HL-60 (cell line): Measurements from ENCODE around the gene FKBP11.

Experiments
- CTCF ChIP-seq: IDR thresholded peaks from one replicate; pipeline ENCODE4 v1.5.1; 2011; ENCODE audit warnings: low read length, control low read depth, inconsistent platforms; ENCODE audit not compliant: insufficient read depth
- SPI1 ChIP-seq: IDR thresholded peaks from 2 replicates; pipeline ENCODE4 v1.6.1; 2012; ENCODE audit warnings: low read depth, mild to moderate bottlenecking, borderline replicate concordance

DNA sequence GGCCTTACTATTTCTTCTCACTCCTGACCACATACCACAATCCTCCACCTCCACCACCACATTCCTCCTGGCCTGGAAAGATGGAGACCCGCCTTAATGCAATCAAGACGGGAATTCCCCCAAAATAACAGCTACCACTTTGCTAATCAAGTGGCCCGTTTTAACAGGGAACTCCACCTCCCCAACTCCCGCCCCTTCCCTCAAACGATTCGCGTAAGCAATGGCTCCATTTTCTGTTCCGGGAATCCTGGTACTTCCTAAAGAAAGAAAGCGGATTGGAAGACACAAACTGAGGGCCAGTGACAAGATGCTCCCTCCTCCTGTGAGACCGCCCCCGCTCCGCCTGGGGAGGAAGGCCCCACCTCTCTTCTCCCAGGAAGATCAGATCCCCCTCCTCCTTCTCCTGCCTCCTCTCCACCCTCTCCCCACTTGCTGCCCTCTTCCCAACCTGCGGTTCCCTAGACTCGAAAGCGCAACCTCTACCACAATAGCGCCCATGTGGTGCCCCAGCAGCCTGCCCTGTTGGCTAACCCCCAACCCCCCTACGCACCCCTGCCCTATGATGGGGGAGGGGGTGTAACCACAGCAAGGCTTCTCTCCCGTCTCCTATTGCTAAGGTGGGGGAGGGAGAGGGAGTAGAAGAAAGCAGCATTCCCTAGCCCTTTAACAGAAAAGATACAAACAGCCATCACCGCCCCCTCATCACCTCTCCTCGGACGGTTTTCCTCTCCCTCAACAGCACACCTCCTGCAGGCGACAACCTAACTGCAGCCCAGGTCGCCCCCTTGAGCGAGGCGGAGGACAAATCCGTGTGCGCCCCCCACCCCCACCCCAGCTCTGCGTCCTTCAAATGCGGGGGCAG is 31.2 kb upstream of the FKBP11 start:
- no peak for TF ChIP-seq CTCF
- TF ChIP-seq SPI1 = no peak
